RWPE1 (cell line): Measurements from ENCODE around the gene PARL.

ENCODE experiments used
- CTCF ChIA-PET: fragments of 350-600 bp; sonication (Branson Sonifier 250); formaldehyde crosslinking; extraction: SDS; loops from one replicate; lab custom pipeline; 2021; lab: Yijun Ruan, JAX
- POLR2A ChIA-PET: fragments of 400-600 bp; formaldehyde crosslinking; extraction: SDS; loops from one replicate; lab custom pipeline; 2020; ENCODE audit warnings: antibody characterized with exemption; ENCODE audit not compliant: low non-redundant PET; lab: Yijun Ruan, JAX
- DNase-seq: peaks from one replicate; pipeline ENCODE4 v3.0.0; 2012; ENCODE audit warnings: low spot score
- H3K27ac ChIP-seq: fragments of 450-650 bp; 2 replicates; pipeline ENCODE4 v1.5.1; 2017
- CTCF ChIP-seq: fragments of 450-650 bp; conservative IDR thresholded peaks from 2 replicates; pipeline ENCODE4 v1.5.1; 2017; ENCODE audit warnings: low read depth, mild to moderate bottlenecking

PARL gene

GRCh38 chr3:183814240-183814639 is 70.4 kb downstream of the PARL start:
- DNase-seq, result no peak
- H3K27ac ChIP-seq, result no peak overlapping the region
- CTCF ChIA-PET, result no interaction called here
- POLR2A ChIA-PET, result no interaction called here
- TF ChIP-seq CTCF, result no peak

- CTCF ChIA-PET, result interaction anchor here (0.5 kb wide), 1 partner anchor 59 kb away, joined by 3 read pairs; no protein-coding TSS in a partner anchor
- peak overlapping the region; percentile 60 for H3K27ac ChIP-seq
- peak; percentile 42 for DNase-seq
- no peak for TF ChIP-seq CTCF
- POLR2A ChIA-PET, result interaction anchor here (0.7 kb wide), 1 partner anchor 8 kb away, joined by 3 read pairs; no protein-coding TSS in a partner anchor
Observed at GRCh38 chr3:183812761-183813445, 71.8 kb downstream of the PARL start.

GRCh38 chr3:183811638-183812037 is 73.0 kb downstream of the PARL start:
- ChIA-PET CTCF (interaction anchor here (0.6 kb wide), 1 partner anchor 73 kb away, joined by 3 read pairs; the partner anchor contains the start of gene PARL), POLR2A (no interaction called here)
- peak overlapping the region; percentile 52 for H3K27ac ChIP-seq
- peak; percentile 40 for DNase-seq
- no peak for TF ChIP-seq CTCF

GRCh38 chr3:183810643-183811594 is 73.8 kb downstream of the PARL start:
- ChIA-PET POLR2A (no interaction called here), CTCF (interaction anchor here (0.7 kb wide), 1 partner anchor 144 kb away, joined by 4 read pairs; no protein-coding TSS in a partner anchor)
- DNase-seq, result no peak
- peak overlapping the region; percentile 52 for H3K27ac ChIP-seq
- TF ChIP-seq CTCF, result no peak

GRCh38 chr3:183809270-183809669 is 75.4 kb downstream of the PARL start:
- DNase-seq, result no peak
- no peak for TF ChIP-seq CTCF
- ChIA-PET CTCF (interaction anchor here (0.6 kb wide), 1 partner anchor 375 kb away, joined by 3 read pairs; no protein-coding TSS in a partner anchor), POLR2A (no interaction called here)
- no peak overlapping the region for H3K27ac ChIP-seq

GRCh38 chr3:183808355-183808754 is 76.3 kb downstream of the PARL start:
- POLR2A ChIA-PET, result no interaction called here
- no peak for DNase-seq
- TF ChIP-seq CTCF, result no peak
- H3K27ac ChIP-seq, result no peak overlapping the region
- CTCF ChIA-PET, result no interaction called here
